Eye (tissue), 1 donor: Measurements from ENCODE around the gene NDUFA3.

Experiments
- DNase-seq: peaks from one replicate; pipeline ENCODE4 v3.0.0-alpha.2; 2015

Gene NDUFA3

GRCh38 chr19:54138489-54139256, 36.0 kb downstream of the NDUFA3 start:
- no peak for DNase-seq

GRCh38 chr19:54141356-54141755, 38.7 kb downstream of the NDUFA3 start:
- DNase-seq, result no peak

- no peak for DNase-seq
Measured at GRCh38 chr19:54142166-54142780, 39.6 kb downstream of the NDUFA3 start.

- DNase-seq, result no peak
Measured at GRCh38 chr19:54145541-54146158, 43.0 kb downstream of the NDUFA3 start.

- no peak for DNase-seq
Measured at GRCh38 chr19:54147676-54148075, 45.0 kb downstream of the NDUFA3 start.

- DNase-seq, result no peak
Measured at GRCh38 chr19:54148158-54148557, 45.5 kb downstream of the NDUFA3 start.

GRCh38 chr19:54149021-54149812, 46.6 kb downstream of the NDUFA3 start:
- no peak for DNase-seq

- no peak for DNase-seq
Measured at GRCh38 chr19:54151362-54152035, 48.8 kb downstream of the NDUFA3 start.

GRCh38 chr19:54152267-54152666, 49.6 kb downstream of the NDUFA3 start:
- no peak for DNase-seq

GRCh38 chr19:54152878-54153524, 50.3 kb downstream of the NDUFA3 start:
- no peak for DNase-seq

GRCh38 chr19:54153731-54154326, 51.2 kb downstream of the NDUFA3 start:
- DNase-seq, result no peak

GRCh38 chr19:54154603-54155345, 52.1 kb downstream of the NDUFA3 start:
- no peak for DNase-seq

- DNase-seq, result no peak
Measured at GRCh38 chr19:54155694-54156093, 53.0 kb downstream of the NDUFA3 start.

GRCh38 chr19:54156490-54156889, 53.8 kb downstream of the NDUFA3 start:
- DNase-seq, result no peak

GRCh38 chr19:54156953-54157352, 54.3 kb downstream of the NDUFA3 start:
- peak; percentile 13 for DNase-seq
